K562 (cell line): ENCODE data around the gene FNBP1. TPM values are rescaled to one million over a fixed set of nuclear protein-coding genes. Genes with fewer than 3 reads are reported as not detected.
A peak's percentile ranks its signal among the peaks of the same experiment; 100 is the strongest.

Experiments used
- ASH1L ChIP-seq: fragments of 450-650 bp; IDR thresholded peaks from 2 replicates; pipeline ENCODE4 v1.6.1; 2018; ENCODE audit warnings: borderline replicate concordance, mild to moderate bottlenecking, low read depth; ENCODE audit not compliant: partially characterized antibody
- BCOR ChIP-seq: fragments of 450-650 bp; IDR thresholded peaks from 2 replicates; pipeline ENCODE4 v1.6.1; 2016
- HDAC2 ChIP-seq: fragments of 450-650 bp; IDR thresholded peaks from 2 replicates; pipeline ENCODE4 v1.6.1; 2016; ENCODE audit warnings: mild to moderate bottlenecking
- HNRNPH1 ChIP-seq: fragments of 200-400 bp; formaldehyde crosslinking; optimal IDR thresholded peaks from 2 replicates; pipeline ENCODE3; 2017; ENCODE audit warnings: low read depth, mild to moderate bottlenecking, low read length, moderate library complexity
- KDM5B ChIP-seq: fragments of 200-600 bp; sonication (generic); IDR thresholded peaks from 2 replicates; pipeline ENCODE4 v1.6.1; 2012; ENCODE audit warnings: low read depth, mild to moderate bottlenecking, moderate library complexity, low read length, control low read depth, inconsistent platforms; ENCODE audit not compliant: insufficient replicate concordance
- MAFF ChIP-seq: IDR thresholded peaks from 2 replicates; pipeline ENCODE4 v1.6.1; 2012; ENCODE audit warnings: low read length, improper control_type of control experiment
- MCM5 ChIP-seq: fragments of 450-650 bp; IDR thresholded peaks from 2 replicates; pipeline ENCODE4 v1.6.1; 2016; ENCODE audit warnings: low read depth
- MXI1 ChIP-seq: IDR thresholded peaks from 2 replicates; pipeline ENCODE4 v1.6.1; 2011; ENCODE audit warnings: low read depth, mild to moderate bottlenecking, improper control_type of control experiment, low read length
- RBBP5 ChIP-seq: fragments of 200-600 bp; sonication (generic); IDR thresholded peaks from 2 replicates; pipeline ENCODE4 v1.6.1; 2012; ENCODE audit warnings: borderline replicate concordance, mild to moderate bottlenecking, low read length, control low read depth, inconsistent platforms; ENCODE audit not compliant: insufficient read depth, poor library complexity, severe bottlenecking
- RFX5 ChIP-seq: IDR thresholded peaks from 2 replicates; pipeline ENCODE4 v1.6.1; 2011; ENCODE audit warnings: low read depth, mild to moderate bottlenecking, improper control_type of control experiment, low read length
- THAP7 ChIP-seq: fragments of 250-450 bp; sonication (Bioruptor Pico); IDR thresholded peaks from 2 replicates; pipeline ENCODE4 v1.5.0; 2021
- ZNF407 ChIP-seq: fragments of 450-650 bp; IDR thresholded peaks from 2 replicates; pipeline ENCODE4 v1.6.1; 2016; ENCODE audit warnings: low read depth
- ZNF644 ChIP-seq: fragments of 200-800 bp; sonication (Bioruptor generic); IDR thresholded peaks from 2 replicates; pipeline ENCODE4 v1.6.1; 2016; ENCODE audit warnings: low read depth, missing genetic modification characterization, missing compliant biosample characterization
- ZNF75A ChIP-seq: fragments of 450-650 bp; formaldehyde crosslinking; IDR thresholded peaks from 2 replicates; pipeline ENCODE4 v1.4.0; 2020; ENCODE audit warnings: mild to moderate bottlenecking
- ZNF764 ChIP-seq: fragments of 250-450 bp; sonication (Bioruptor Pico); IDR thresholded peaks from 2 replicates; pipeline ENCODE4 v1.4.0; 2020; ENCODE audit warnings: low read depth, mild to moderate bottlenecking, moderate library complexity
- polyA plus RNA-seq, 8 experiments: library from polyadenylated mRNA; depleted of rRNA in 4 of 8; stranded (reverse) in 5 of 8; unstranded in 3 of 8; fragments of >200 nt; fragmentation: Nextera tagmentation in 2 of 8; fragmentation: Illumina TruSeq in 1 of 8; extraction: Ambion mirVana in 2 of 8; extraction: Trizol in 1 of 8; gene quantifications; 2 replicates each; pipeline versions ENCODE4 v1.2.1 to v1.2.3, GENCODE V29; 2011 to 2014; ENCODE audit warnings: inconsistent platforms in 1 of 8, missing spikeins in 1 of 8
- total RNA-seq, 7 experiments: library from RNA; depleted of rRNA in 6 of 7; stranded (reverse); fragments of >200 nt in 6 of 7; fragmentation: Illumina TruSeq in 2 of 7; extraction: Trizol in 2 of 7; gene quantifications; 2 replicates each; pipeline versions ENCODE4 v1.2.1 to v1.2.3, GENCODE V29; 2011 to 2021; ENCODE audit warnings: low replicate concordance in 1 of 7

Gene FNBP1
- total and polyA plus RNA-seq, 9 of the 15 experiments (the other 6 are each of a cell fraction or from before 2014, with no cell fraction given): 1.8 to 14.9 (median 7.6) TPM

- TF ChIP-seq RFX5 (no peak), RBBP5 (peak; percentile 16), ZNF407 (no peak), ZNF764 (CRISPR knock-in tag) (no peak), THAP7 (CRISPR knock-in tag) (no peak), KDM5B (no peak), MCM5 (no peak), ZNF75A (CRISPR knock-in tag) (no peak), HDAC2 (peak; percentile 59; the same call in 1 of the 2 replicates), HNRNPH1 (no peak), MXI1 (no peak), ZNF644 (tag) (no peak), BCOR (peak; percentile 95), ASH1L (no peak), MAFF (peak; percentile 62)
These were observed 177.9 kb downstream of the FNBP1 start (continued) for GRCh38 chr9:129864991-129865647.
